NOMO-1 treated with dmso at 0.1 percent for 144 hours (cell line): ENCODE measurements around the gene FAF1.
"Not testable (repeated sequence)": the region's sequence is repeated elsewhere in the genome, so short reads cannot be mapped to it uniquely, and the experiment has no call there.

Source experiments
- DNase-seq: peaks from one replicate; lab custom pipeline; 2025; ENCODE audit not compliant: unreplicated experiment; lab: John Stamatoyannopoulos, UW

The FAF1 gene

GRCh38 chr1:50959913-50960844 lies at the start of gene FAF1:
TSS of gene FAF1 (minus strand) at chr1:50960267. CDS start at chr1:50959811, 456 bp downstream.
- peak; percentile 97 for DNase-seq

- DNase-seq: no peak
Measured at GRCh38 chr1:51009381-51009780, 49.3 kb upstream of the FAF1 start.

- DNase-seq: not testable (repeated sequence)
Measured at GRCh38 chr1:51005549-51005948, 45.5 kb upstream of the FAF1 start.

GRCh38 chr1:51002516-51002915 lies 42.4 kb upstream of the FAF1 start:
- no peak for DNase-seq

- no peak for DNase-seq
Measured at GRCh38 chr1:51000651-51001050, 40.6 kb upstream of the FAF1 start.

- DNase-seq: no peak
Measured at GRCh38 chr1:51000160-51000559, 40.1 kb upstream of the FAF1 start.

- DNase-seq: not testable (repeated sequence)
Measured at GRCh38 chr1:50999375-50999774, 39.3 kb upstream of the FAF1 start.

GRCh38 chr1:50996083-50996482 lies 36.0 kb upstream of the FAF1 start:
- DNase-seq: no peak

GRCh38 chr1:50995651-50996050 lies 35.6 kb upstream of the FAF1 start:
- no peak for DNase-seq

- no peak for DNase-seq
Measured at GRCh38 chr1:50994997-50995396, 34.9 kb upstream of the FAF1 start.

- no peak for DNase-seq
Measured at GRCh38 chr1:50993645-50994044, 33.6 kb upstream of the FAF1 start.

- DNase-seq: no peak
Measured at GRCh38 chr1:50992532-50993318, 32.7 kb upstream of the FAF1 start.

- no peak for DNase-seq
Measured at GRCh38 chr1:50989694-50990093, 29.6 kb upstream of the FAF1 start.

- no peak for DNase-seq
Measured at GRCh38 chr1:50986653-50987052, 26.6 kb upstream of the FAF1 start.

- no peak for DNase-seq
Measured at GRCh38 chr1:50985094-50985493, 25.0 kb upstream of the FAF1 start.

- no peak for DNase-seq
Measured at GRCh38 chr1:50983219-50983802, 23.2 kb upstream of the FAF1 start.

- no peak for DNase-seq
Measured at GRCh38 chr1:50982611-50983010, 22.5 kb upstream of the FAF1 start.

GRCh38 chr1:50981741-50982140 lies 21.7 kb upstream of the FAF1 start:
- peak; percentile 60 for DNase-seq

GRCh38 chr1:50980505-50980904 lies 20.4 kb upstream of the FAF1 start:
- DNase-seq: no peak

- no peak for DNase-seq
Measured at GRCh38 chr1:50979937-50980336, 19.9 kb upstream of the FAF1 start.
